Right lobe of liver (tissue), 4 donors: Measurements from ENCODE around the gene ALCAM.

ENCODE experiments used
- CTCF ChIP-seq, 4 donors: fragments of 200-600 bp in 3 of 4; fragments of 450-650 bp in 1 of 4; IDR thresholded peaks; one replicate each; pipeline versions ENCODE4 v1.5.1 to v1.8.0; 2016 to 2022; ENCODE audit warnings: antibody characterized with exemption in 4 of 4, mild to moderate bottlenecking in 2 of 4
- POLR2A ChIP-seq: fragments of 450-650 bp; IDR thresholded peaks from one replicate; pipeline ENCODE4 v1.6.1; 2017; ENCODE audit warnings: antibody characterized with exemption, mild to moderate bottlenecking
- donor health status: DM: no; HTN: no; CAD: no.
- donor health status: DM: no; HTN: no; CAD: no.
- donor health status: DM: no; HTN: yes; CAD: no.

GRCh38 chr3:105466495-105467404, 100.0 kb downstream of the ALCAM start:
- TF ChIP-seq CTCF (IDR thresholded peaks at IDR 0.05): no peak
- no peak for TF ChIP-seq POLR2A
